HepG2 (cell line): ENCODE data around the gene POLRMT. TPM values are rescaled to one million over a fixed set of nuclear protein-coding genes. Genes with fewer than 3 reads are reported as not detected.

ENCODE experiments used
- EED ChIP-seq: sonication (generic); formaldehyde crosslinking; IDR thresholded peaks from 2 replicates; pipeline ENCODE4 v1.5.0; 2020; ENCODE audit warnings: mild to moderate bottlenecking, missing genetic modification reagents
- GPN1 ChIP-seq: sonication (generic); formaldehyde crosslinking; IDR thresholded peaks from 2 replicates; pipeline ENCODE4 v1.5.1; 2020; ENCODE audit warnings: missing genetic modification reagents, borderline replicate concordance
- HNF1B ChIP-seq: sonication (generic); formaldehyde crosslinking; IDR thresholded peaks from 2 replicates; pipeline ENCODE4 v1.5.1; 2020; ENCODE audit warnings: mild to moderate bottlenecking, moderate library complexity, missing genetic modification reagents
- JUND ChIP-seq: sonication (generic); formaldehyde crosslinking; IDR thresholded peaks from 2 replicates; pipeline ENCODE4 v1.8.0; 2022; ENCODE audit warnings: mild to moderate bottlenecking, missing genetic modification reagents
- MXI1 ChIP-seq: IDR thresholded peaks from 3 replicates; pipeline ENCODE4 v1.6.1; 2012; ENCODE audit warnings: low read depth, low read length, inconsistent platforms, borderline replicate concordance
- MYNN ChIP-seq: sonication (generic); formaldehyde crosslinking; IDR thresholded peaks from 2 replicates; pipeline ENCODE4 v1.4.0; 2020; ENCODE audit warnings: mild to moderate bottlenecking, low read depth, missing genetic modification reagents
- NCOA1 ChIP-seq: sonication (generic); formaldehyde crosslinking; IDR thresholded peaks from 2 replicates; pipeline ENCODE4 v1.9.0; 2021; ENCODE audit warnings: missing genetic modification reagents
- SNAI1 ChIP-seq: sonication (generic); formaldehyde crosslinking; IDR thresholded peaks from 2 replicates; pipeline ENCODE4 v1.5.0; 2020; ENCODE audit warnings: mild to moderate bottlenecking, missing genetic modification reagents, borderline replicate concordance
- TAF1 ChIP-seq: sonication (generic); formaldehyde crosslinking; IDR thresholded peaks from 2 replicates; pipeline ENCODE4 v1.4.0; 2020; ENCODE audit warnings: missing genetic modification reagents
- ZBTB1 ChIP-seq: sonication (generic); formaldehyde crosslinking; IDR thresholded peaks from 2 replicates; pipeline ENCODE4 v1.4.0; 2020; ENCODE audit warnings: missing genetic modification reagents, borderline replicate concordance
- ZFP91 ChIP-seq: sonication (generic); formaldehyde crosslinking; IDR thresholded peaks from 2 replicates; pipeline ENCODE4 v1.9.0; 2022; ENCODE audit warnings: missing genetic modification reagents, mild to moderate bottlenecking, borderline replicate concordance
- ZNF180 ChIP-seq: sonication (generic); formaldehyde crosslinking; IDR thresholded peaks from 2 replicates; pipeline ENCODE4 v1.4.0; 2020; ENCODE audit warnings: low read depth, missing genetic modification reagents, borderline replicate concordance
- ZNF225 ChIP-seq: sonication (generic); formaldehyde crosslinking; IDR thresholded peaks from 2 replicates; pipeline ENCODE4 v1.4.0; 2020; ENCODE audit warnings: mild to moderate bottlenecking, missing genetic modification reagents
- ZNF569 ChIP-seq: sonication (generic); formaldehyde crosslinking; IDR thresholded peaks from 2 replicates; pipeline ENCODE4 v1.5.0; 2020; ENCODE audit warnings: mild to moderate bottlenecking, missing genetic modification reagents, moderate library complexity, borderline replicate concordance
- ZNF749 ChIP-seq: sonication (generic); formaldehyde crosslinking; IDR thresholded peaks from 2 replicates; pipeline ENCODE4 v1.8.0; 2022; ENCODE audit warnings: mild to moderate bottlenecking, missing genetic modification reagents, moderate library complexity, borderline replicate concordance
- ZNF776 ChIP-seq: sonication (generic); formaldehyde crosslinking; IDR thresholded peaks from 2 replicates; pipeline ENCODE4 v1.4.0; 2020; ENCODE audit warnings: mild to moderate bottlenecking, missing genetic modification reagents
- polyA plus RNA-seq, 8 experiments: library from polyadenylated mRNA; depleted of rRNA in 3 of 8; stranded (reverse) in 7 of 8; unstranded in 1 of 8; fragments of >200 nt; fragmentation: Illumina TruSeq in 4 of 8; extraction: Trizol in 4 of 8; gene quantifications; 2 replicates each; pipeline versions ENCODE4 v1.2.1 to v1.2.3, GENCODE V29; 2011 to 2016; ENCODE audit warnings: low read depth in 4 of 8, missing spikeins in 1 of 8, mixed read lengths in 1 of 8; ENCODE audit not compliant: insufficient read depth in 1 of 8
- total RNA-seq, 5 experiments: library from RNA; depleted of rRNA; stranded (reverse); fragments of >200 nt; fragmentation: Illumina TruSeq; extraction: Trizol; gene quantifications; 2 replicates each; pipeline ENCODE4 v1.2.3, GENCODE V29; 2016; ENCODE audit warnings: low read depth in 1 of 5
- TF ChIP-seq, protein P1 (sequence below): sonication (generic); formaldehyde crosslinking; IDR thresholded peaks from 2 replicates; pipeline ENCODE4 v1.4.0; 2020; ENCODE audit warnings: missing genetic modification reagents
- TF ChIP-seq, protein P2 (sequence below): IDR thresholded peaks from 2 replicates; pipeline ENCODE4 v1.6.1; 2016; ENCODE audit warnings: missing biosample characterization, missing genetic modification reagents, low read depth
- TF ChIP-seq, protein P3 (sequence below): conservative IDR thresholded peaks from 2 replicates; pipeline ENCODE4 v1.6.1; 2018; ENCODE audit warnings: missing genetic modification reagents

Gene POLRMT
- total and polyA plus RNA-seq, 2 of the 13 experiments (the other 11 are each of a cell fraction or from before 2014, with no cell fraction given) = 78.0 to 101 TPM

DNA sequence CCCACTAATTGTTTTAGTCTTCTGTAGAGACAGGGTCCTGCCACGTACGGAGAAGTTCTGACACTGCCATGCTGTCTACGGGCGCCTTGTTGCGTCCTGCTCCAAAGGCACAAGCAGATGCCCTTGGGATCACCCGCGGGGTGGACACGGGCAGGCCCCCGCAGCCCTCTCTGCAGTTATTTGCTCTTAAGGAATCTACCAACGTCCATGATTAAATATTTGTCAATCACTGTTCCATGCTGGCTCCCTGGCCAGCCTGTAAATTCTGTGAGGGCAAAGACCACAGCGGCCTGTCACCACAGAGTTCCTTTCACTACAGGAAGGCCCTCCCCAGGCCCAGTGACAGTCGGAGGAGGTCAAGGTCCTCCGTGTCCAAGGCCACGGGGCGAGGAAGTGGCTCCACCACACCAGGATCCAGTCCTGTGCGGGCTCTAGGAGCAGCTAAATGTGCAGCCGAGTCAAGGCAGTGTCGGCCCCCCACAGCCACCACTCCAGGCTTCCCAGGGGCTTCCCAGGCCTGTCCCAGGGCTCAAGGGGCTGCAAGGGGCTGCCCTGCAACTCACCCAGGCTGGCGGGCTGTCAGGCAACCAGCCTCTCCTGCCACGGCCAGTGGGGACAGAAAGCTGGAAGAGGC, 27.6 kb upstream of the POLRMT start (continued):
- TF ChIP-seq, protein P1, sequence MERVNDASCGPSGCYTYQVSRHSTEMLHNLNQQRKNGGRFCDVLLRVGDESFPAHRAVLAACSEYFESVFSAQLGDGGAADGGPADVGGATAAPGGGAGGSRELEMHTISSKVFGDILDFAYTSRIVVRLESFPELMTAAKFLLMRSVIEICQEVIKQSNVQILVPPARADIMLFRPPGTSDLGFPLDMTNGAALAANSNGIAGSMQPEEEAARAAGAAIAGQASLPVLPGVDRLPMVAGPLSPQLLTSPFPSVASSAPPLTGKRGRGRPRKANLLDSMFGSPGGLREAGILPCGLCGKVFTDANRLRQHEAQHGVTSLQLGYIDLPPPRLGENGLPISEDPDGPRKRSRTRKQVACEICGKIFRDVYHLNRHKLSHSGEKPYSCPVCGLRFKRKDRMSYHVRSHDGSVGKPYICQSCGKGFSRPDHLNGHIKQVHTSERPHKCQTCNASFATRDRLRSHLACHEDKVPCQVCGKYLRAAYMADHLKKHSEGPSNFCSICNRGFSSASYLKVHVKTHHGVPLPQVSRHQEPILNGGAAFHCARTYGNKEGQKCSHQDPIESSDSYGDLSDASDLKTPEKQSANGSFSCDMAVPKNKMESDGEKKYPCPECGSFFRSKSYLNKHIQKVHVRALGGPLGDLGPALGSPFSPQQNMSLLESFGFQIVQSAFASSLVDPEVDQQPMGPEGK (CRISPR knock-in tag) = peak; percentile 92
- TF ChIP-seq, protein P2, sequence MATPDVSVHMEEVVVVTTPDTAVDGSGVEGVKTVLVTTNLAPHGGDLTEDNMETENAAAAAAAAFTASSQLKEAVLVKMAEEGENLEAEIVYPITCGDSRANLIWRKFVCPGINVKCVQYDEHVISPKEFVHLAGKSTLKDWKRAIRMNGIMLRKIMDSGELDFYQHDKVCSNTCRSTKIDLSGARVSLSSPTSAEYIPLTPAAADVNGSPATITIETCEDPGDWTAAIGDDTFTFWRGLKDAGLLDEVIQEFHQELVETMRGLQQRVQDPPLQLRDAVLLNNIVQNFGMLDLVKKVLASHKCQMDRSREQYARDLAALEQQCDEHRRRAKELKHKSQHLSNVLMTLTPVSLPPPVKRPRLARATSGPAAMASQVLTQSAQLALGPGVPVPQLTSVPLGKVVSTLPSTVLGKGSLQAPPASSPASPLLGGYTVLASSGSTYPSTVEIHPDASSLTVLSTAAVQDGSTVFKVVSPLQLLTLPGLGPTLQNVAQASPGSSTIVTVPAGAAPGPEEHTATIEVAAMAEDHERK (CRISPR knock-in tag) = no peak
- TF ChIP-seq ZNF225 (CRISPR knock-in tag) (no peak), MYNN (CRISPR knock-in tag) (no peak), ZNF776 (CRISPR knock-in tag) (no peak), NCOA1 (CRISPR knock-in tag) (no peak), HNF1B (CRISPR knock-in tag) (peak; percentile 66), GPN1 (no peak), TAF1 (CRISPR knock-in tag) (peak; percentile 90), ZNF569 (no peak), ZFP91 (CRISPR knock-in tag) (no peak; the same call in none of the 2 replicates), SNAI1 (CRISPR knock-in tag) (0 out of 2 replicates have a peak, but pooled peaks have one; percentile 69), EED (CRISPR knock-in tag) (peak; percentile 5; the same call in 1 of the 2 replicates), ZBTB1 (CRISPR knock-in tag) (no peak), ZNF749 (CRISPR knock-in tag) (no peak), JUND (CRISPR knock-in tag) (0 out of 2 replicates have a peak, but pooled peaks have one; percentile 34), ZNF180 (no peak), MXI1 (peak; percentile 86; the same call in 2 of the 3 replicates)
- TF ChIP-seq, protein P3, sequence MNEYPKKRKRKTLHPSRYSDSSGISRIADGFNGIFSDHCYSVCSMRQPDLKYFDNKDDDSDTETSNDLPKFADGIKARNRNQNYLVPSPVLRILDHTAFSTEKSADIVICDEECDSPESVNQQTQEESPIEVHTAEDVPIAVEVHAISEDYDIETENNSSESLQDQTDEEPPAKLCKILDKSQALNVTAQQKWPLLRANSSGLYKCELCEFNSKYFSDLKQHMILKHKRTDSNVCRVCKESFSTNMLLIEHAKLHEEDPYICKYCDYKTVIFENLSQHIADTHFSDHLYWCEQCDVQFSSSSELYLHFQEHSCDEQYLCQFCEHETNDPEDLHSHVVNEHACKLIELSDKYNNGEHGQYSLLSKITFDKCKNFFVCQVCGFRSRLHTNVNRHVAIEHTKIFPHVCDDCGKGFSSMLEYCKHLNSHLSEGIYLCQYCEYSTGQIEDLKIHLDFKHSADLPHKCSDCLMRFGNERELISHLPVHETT (CRISPR knock-in tag) = peak; percentile 87
